Gastroesophageal sphincter (tissue), 4 donors: Measurements from ENCODE around the gene PAX5. TPM values are rescaled to one million over a fixed set of nuclear protein-coding genes. Genes with fewer than 3 reads are reported as not detected.
A peak's percentile ranks its signal among the peaks of the same experiment; 100 is the strongest.
"Not testable (repeated sequence)": the region's sequence is repeated elsewhere in the genome, so short reads cannot be mapped to it uniquely, and the experiment has no call there.

Experiments used
- ATAC-seq: fragments of 150-250 bp; one replicate; pipeline ENCODE4 v1.9.1; 2016; ENCODE audit warnings: mild to moderate bottlenecking, moderate library complexity
- H3K27ac ChIP-seq, 4 donors: fragments of 200-600 bp; sonication (generic) in 3 of 4; 1 replicate in 3 of 4; 2 replicates in 1 of 4; pipeline ENCODE4 v1.5.1; 2016 to 2019
- H3K27me3 ChIP-seq: fragments of 200-600 bp; sonication (generic); one replicate; pipeline ENCODE4 v1.5.1; 2019
- H3K36me3 ChIP-seq, 2 donors: fragments of 200-600 bp; sonication (generic); one replicate each; pipeline ENCODE4 v1.5.1; 2019; ENCODE audit warnings: control low read depth in 1 of 2
- H3K4me1 ChIP-seq, 3 donors: fragments of 200-600 bp; sonication (generic); 1 replicate in 2 of 3; 2 replicates in 1 of 3; pipeline ENCODE4 v1.5.1; 2016 to 2019; ENCODE audit warnings: control low read depth in 2 of 3
- H3K4me3 ChIP-seq, 2 donors: fragments of 200-600 bp; sonication (generic); one replicate each; pipeline ENCODE4 v1.5.1; 2019; ENCODE audit warnings: mild to moderate bottlenecking in 1 of 2, moderate library complexity in 1 of 2
- H3K9me3 ChIP-seq, 3 donors: fragments of 200-600 bp; sonication (generic); one replicate each; pipeline ENCODE4 v1.5.1; 2017 to 2019; ENCODE audit warnings: control low read depth in 2 of 3
- EP300 ChIP-seq: sonication (generic); formaldehyde crosslinking; IDR thresholded peaks from one replicate; pipeline ENCODE4 v1.6.1; 2017; ENCODE audit warnings: antibody characterized with exemption, mild to moderate bottlenecking
- POLR2A ChIP-seq, 2 donors: fragments of 450-650 bp; IDR thresholded peaks; one replicate each; pipeline ENCODE4 v1.6.1; 2017; ENCODE audit warnings: antibody characterized with exemption in 2 of 2, mild to moderate bottlenecking in 2 of 2, moderate library complexity in 1 of 2
- POLR2AphosphoS5 ChIP-seq: sonication (generic); formaldehyde crosslinking; IDR thresholded peaks from one replicate; pipeline ENCODE4 v1.6.1; 2017; ENCODE audit warnings: antibody characterized with exemption
- WGBS, 2 donors: methylation state at CpG; one replicate each; pipeline ENCODE4 v1.1.5; 2018; ENCODE audit warnings: low coverage in 1 of 2; 5-methylcytosine and 5-hydroxymethylcytosine counted together
- total RNA-seq, 4 donors: library from RNA; depleted of rRNA; stranded (reverse); fragments of >200 nt; gene quantifications; one replicate each; pipeline ENCODE4 v1.1.0, GENCODE V29; 2016
- TF ChIP-seq, protein P1 (sequence below), 4 experiments: fragments of 200-600 bp in 2 of 4; fragments of 450-650 bp in 2 of 4; sonication (generic) in 1 of 4; IDR thresholded peaks; one replicate each; pipeline ENCODE4 v1.5.1; 2017 to 2019; ENCODE audit warnings: antibody characterized with exemption in 4 of 4, mild to moderate bottlenecking in 2 of 4, moderate library complexity in 2 of 4

The PAX5 gene
- total RNA-seq, 4 donors from 2014 or later: under 0.01 TPM; not detected in 3

- WGBS, 2 donors: 80 to 100% methylated on average over 2 to 3 of the region's 3 CpGs
- TF ChIP-seq POLR2AphosphoS5: no peak
- TF ChIP-seq, protein P1, sequence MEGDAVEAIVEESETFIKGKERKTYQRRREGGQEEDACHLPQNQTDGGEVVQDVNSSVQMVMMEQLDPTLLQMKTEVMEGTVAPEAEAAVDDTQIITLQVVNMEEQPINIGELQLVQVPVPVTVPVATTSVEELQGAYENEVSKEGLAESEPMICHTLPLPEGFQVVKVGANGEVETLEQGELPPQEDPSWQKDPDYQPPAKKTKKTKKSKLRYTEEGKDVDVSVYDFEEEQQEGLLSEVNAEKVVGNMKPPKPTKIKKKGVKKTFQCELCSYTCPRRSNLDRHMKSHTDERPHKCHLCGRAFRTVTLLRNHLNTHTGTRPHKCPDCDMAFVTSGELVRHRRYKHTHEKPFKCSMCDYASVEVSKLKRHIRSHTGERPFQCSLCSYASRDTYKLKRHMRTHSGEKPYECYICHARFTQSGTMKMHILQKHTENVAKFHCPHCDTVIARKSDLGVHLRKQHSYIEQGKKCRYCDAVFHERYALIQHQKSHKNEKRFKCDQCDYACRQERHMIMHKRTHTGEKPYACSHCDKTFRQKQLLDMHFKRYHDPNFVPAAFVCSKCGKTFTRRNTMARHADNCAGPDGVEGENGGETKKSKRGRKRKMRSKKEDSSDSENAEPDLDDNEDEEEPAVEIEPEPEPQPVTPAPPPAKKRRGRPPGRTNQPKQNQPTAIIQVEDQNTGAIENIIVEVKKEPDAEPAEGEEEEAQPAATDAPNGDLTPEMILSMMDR (IDR thresholded peaks at IDR 0.05): no peak
- no peak for TF ChIP-seq EP300
- no peak for TF ChIP-seq POLR2A (IDR thresholded peaks at IDR 0.05)
- peaks cover 16% of the 10 kb centered on the region for H3K27me3 ChIP-seq
- H3K27ac ChIP-seq: no peak overlapping the region
- no peaks in the 10 kb centered on the region for H3K4me1 ChIP-seq
- no peaks in the 10 kb centered on the region for H3K36me3 ChIP-seq
- H3K4me3 ChIP-seq: no peak overlapping the region
- no peak for ATAC-seq
- H3K9me3 ChIP-seq: no peaks in the 10 kb centered on the region
Observed at GRCh38 chr9:36874261-36874660, 159.8 kb downstream of the PAX5 start.

DNA sequence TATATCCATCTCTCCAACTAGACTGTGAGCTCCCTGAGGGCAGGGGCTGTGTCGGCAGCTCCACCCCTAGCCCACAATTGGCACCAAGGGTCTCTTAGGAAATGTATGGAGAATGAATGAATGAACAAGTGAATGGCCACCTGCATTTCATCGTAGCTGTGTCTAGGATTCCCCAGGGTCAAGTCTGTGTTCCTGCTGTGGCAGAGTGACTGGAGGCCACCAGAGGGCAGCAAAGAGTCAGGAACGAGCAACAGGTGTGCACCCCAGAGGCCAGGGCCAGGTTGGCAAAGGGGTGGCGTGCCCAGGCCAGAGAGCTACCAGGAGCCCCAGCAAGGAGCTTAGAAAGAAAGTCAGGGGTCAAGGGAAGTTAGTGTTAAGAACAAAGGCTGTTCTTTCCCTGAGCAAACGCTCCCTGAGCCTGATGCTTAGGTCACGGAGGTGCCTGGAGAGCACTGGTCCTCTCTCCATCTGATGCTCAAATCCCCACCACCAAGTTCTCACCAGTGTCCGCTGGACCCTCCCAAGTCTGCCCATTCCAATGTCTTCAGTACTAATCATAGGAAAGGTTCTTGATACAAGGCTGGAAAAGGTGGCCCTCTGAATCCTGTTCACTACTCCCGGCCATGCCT lies 160.7 kb downstream of the PAX5 start:
- peaks cover 25% of the 10 kb centered on the region for H3K27me3 ChIP-seq
- no peak overlapping the region for H3K27ac ChIP-seq
- 32 to 42% methylated on average over 6 of the region's 8 CpGs for WGBS, 2 donors
- H3K4me3 ChIP-seq: no peak overlapping the region
- no peaks in the 10 kb centered on the region for H3K4me1 ChIP-seq
- TF ChIP-seq, protein P1 (IDR thresholded peaks at IDR 0.05): peak in 3 of 4 experiments; percentile 50 to 82 (median 57)
- no peak for TF ChIP-seq POLR2AphosphoS5
- H3K36me3 ChIP-seq: no peaks in the 10 kb centered on the region
- ATAC-seq: peak; percentile 42
- H3K9me3 ChIP-seq: no peaks in the 10 kb centered on the region

GRCh38 chr9:36872641-36873040 lies 161.4 kb downstream of the PAX5 start:
- Histone ChIP-seq H3K27ac (no peak overlapping the region), H3K4me3 (no peak overlapping the region), H3K36me3 (no peaks in the 10 kb centered on the region), H3K27me3 (peaks cover 32% of the 10 kb centered on the region), H3K9me3 (no peaks in the 10 kb centered on the region), H3K4me1 (no peaks in the 10 kb centered on the region)
- no peak for ATAC-seq
- TF ChIP-seq POLR2A (IDR thresholded peaks at IDR 0.05) (no peak), POLR2AphosphoS5 (no peak), EP300 (no peak)
- TF ChIP-seq, protein P1 (IDR thresholded peaks at IDR 0.05): no peak
- WGBS, 2 donors: 53 to 70% methylated on average over 2 to 3 of the region's 3 CpGs

- Histone ChIP-seq H3K36me3 (no peaks in the 10 kb centered on the region), H3K27me3 (peaks cover 31% of the 10 kb centered on the region), H3K4me3 (no peak overlapping the region), H3K27ac (no peak overlapping the region), H3K9me3 (no peaks in the 10 kb centered on the region), H3K4me1 (no peaks in the 10 kb centered on the region)
- no peak for ATAC-seq
- no CpG with 5 or more reads among the region's 2 CpGs for WGBS, 2 donors
- TF ChIP-seq EP300 (no peak), POLR2AphosphoS5 (no peak), POLR2A (IDR thresholded peaks at IDR 0.05) (no peak)
- TF ChIP-seq, protein P1 (IDR thresholded peaks at IDR 0.05): no peak
Observed at GRCh38 chr9:36871606-36872005, 162.5 kb downstream of the PAX5 start.

GRCh38 chr9:36870960-36871359 lies 163.1 kb downstream of the PAX5 start:
- H3K27ac ChIP-seq: no peak overlapping the region
- ATAC-seq: no peak
- no peaks in the 10 kb centered on the region for H3K9me3 ChIP-seq
- no peaks in the 10 kb centered on the region for H3K4me1 ChIP-seq
- TF ChIP-seq POLR2A (IDR thresholded peaks at IDR 0.05) (no peak), POLR2AphosphoS5 (no peak), EP300 (no peak)
- TF ChIP-seq, protein P1 (IDR thresholded peaks at IDR 0.05): no peak
- H3K4me3 ChIP-seq: no peak overlapping the region
- 10% methylated on average over 2 of the region's 7 CpGs; no CpG with 5 or more reads in 1 of the 2 donors for WGBS, 2 donors
- H3K27me3 ChIP-seq: peaks cover 26% of the 10 kb centered on the region
- H3K36me3 ChIP-seq: no peaks in the 10 kb centered on the region

DNA sequence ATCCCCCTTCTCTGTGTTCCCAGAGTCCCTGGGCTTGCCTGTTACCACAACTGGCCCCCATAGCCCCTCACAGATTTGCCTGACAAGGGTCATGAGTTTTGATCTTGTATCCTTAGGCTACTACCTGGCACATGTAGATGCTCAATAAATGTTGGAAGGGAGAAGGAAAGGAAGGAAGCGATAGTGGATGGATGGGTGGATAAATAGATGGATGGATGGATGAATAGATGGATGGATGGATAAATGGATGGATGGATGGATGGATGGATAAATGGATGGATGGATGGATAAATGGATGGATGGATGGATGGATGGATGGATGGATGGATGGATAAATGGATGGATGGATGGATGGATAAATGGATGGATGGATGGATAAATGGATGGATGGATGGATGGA lies 164.5 kb downstream of the PAX5 start:
- ATAC-seq, H3K4me3 ChIP-seq, H3K4me1 ChIP-seq, H3K9me3 ChIP-seq, H3K27ac ChIP-seq, H3K36me3 ChIP-seq: not testable (repeated sequence)
- 83% methylated on average over 1 of the region's 1 CpG; no CpG with 5 or more reads in 1 of the 2 donors for WGBS, 2 donors
- H3K27me3 ChIP-seq: peaks cover 27% of the 10 kb centered on the region
